ENCODE measurements around the gene KCTD6. TPM values are rescaled to one million over a fixed set of nuclear protein-coding genes. Genes with fewer than 3 reads are reported as not detected.
"Not testable (repeated sequence)": the region's sequence is repeated elsewhere in the genome, so short reads cannot be mapped to it uniquely, and the experiment has no call there.

Gene KCTD6
- total RNA-seq, 2 experiments from 2014 or later, result 8.0 to 8.6 TPM

- no peaks in the 10 kb centered on the region for H3K9me3 Mint-ChIP-seq
- H3K4me1 Mint-ChIP-seq (ENCODE audit: low read depth), result no peaks in the 10 kb centered on the region
- POLR2A ChIA-PET, result no interaction called here
- CTCF ChIA-PET, result no interaction called here
- H3K27me3 Mint-ChIP-seq, result no peaks in the 10 kb centered on the region
- no peaks in the 10 kb centered on the region for H3K36me3 Mint-ChIP-seq
- intact Hi-C loops (cut with micrococcal nuclease), result no loop called here
- DNase-seq, result no peak
- H3K27ac Mint-ChIP-seq, result no peak overlapping the region
- H3K4me3 Mint-ChIP-seq, result no peak overlapping the region
Observed at GRCh38 chr3:58514405-58514804, 22.5 kb downstream of the KCTD6 start.

DNA sequence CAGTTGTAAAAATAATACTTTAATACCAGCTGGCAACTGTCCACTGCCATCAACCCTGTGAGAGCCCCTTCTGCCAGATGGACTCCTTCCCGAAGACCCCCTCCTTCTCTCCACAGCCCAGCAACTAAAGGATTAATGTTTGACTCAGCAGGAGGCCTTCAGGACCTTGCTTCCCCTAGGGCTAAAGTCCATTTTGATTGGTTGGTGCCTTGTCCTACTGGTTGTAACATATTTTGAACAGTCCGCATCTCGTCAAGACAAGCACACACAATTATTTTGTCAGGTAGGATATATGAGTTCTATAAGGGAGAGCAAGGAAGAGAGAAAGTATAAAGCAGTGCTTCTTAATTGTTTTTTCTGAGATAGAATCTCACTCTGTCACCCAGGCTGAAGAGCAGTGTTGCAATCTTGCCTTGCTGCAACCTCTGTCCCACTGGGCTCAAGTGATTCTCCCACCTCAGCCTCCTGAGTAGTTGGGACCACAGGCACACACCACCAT lies 26.4 kb downstream of the KCTD6 start:
- Mint-ChIP-seq H3K27ac (no peak overlapping the region), H3K4me3 (no peak overlapping the region), H3K9me3 (no peaks in the 10 kb centered on the region), H3K36me3 (no peaks in the 10 kb centered on the region), H3K27me3 (no peaks in the 10 kb centered on the region), H3K4me1 (ENCODE audit: low read depth) (no peaks in the 10 kb centered on the region)
- no peak for DNase-seq
- intact Hi-C loops (cut with micrococcal nuclease), result no loop called here
- CTCF ChIA-PET, result interaction anchor here (0.9 kb wide), 1 partner anchor 112 kb away, joined by 3 read pairs; no protein-coding TSS in a partner anchor
- POLR2A ChIA-PET, result no interaction called here

DNA sequence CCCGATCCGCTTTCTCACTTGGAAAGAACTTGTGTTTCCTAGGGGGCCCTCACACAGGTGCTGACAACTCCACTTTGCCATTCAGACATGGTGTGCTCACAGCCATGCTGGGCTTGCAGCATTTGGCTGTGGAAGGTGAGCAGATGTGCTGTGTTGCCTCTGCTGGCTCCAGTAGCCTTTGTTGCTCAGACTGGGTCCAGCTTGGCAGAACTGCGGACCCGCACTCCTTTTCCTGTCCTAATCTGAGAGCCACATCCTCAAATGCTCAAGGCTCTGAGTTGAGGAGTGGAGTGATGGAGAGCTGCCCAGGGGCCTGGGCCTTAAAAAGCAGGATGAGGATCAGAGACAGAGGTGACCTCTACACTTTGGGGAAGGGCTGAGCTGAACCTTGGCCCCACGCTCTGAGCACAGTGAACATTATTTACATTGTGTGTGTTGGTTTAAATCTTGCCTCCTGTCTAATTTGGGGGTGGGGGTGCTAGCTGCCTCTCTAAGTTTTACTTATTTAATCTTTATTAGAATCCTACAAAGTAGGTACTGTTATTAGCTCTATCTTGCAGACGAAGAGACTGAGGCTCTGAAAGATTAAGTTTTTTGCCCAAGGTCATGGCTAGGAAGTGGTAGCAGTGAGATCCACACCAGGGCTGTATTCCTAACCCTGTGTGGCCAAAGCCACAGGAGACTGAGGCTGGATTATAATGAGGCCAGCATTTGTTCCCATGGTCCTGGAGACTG lies 27.9 kb downstream of the KCTD6 start:
- ChIA-PET POLR2A (interaction anchor here (0.8 kb wide), 1 partner anchor 46 kb away, joined by 3 read pairs; no protein-coding TSS in a partner anchor), CTCF (interaction anchor here (0.7 to 1.2 kb wide), 3 partner anchors 90 to 198 kb away, joined by 3 read pairs; no protein-coding TSS in a partner anchor)
- Mint-ChIP-seq H3K27ac (no peak overlapping the region), H3K27me3 (no peaks in the 10 kb centered on the region), H3K9me3 (no peaks in the 10 kb centered on the region), H3K4me1 (ENCODE audit: low read depth) (no peaks in the 10 kb centered on the region), H3K36me3 (no peaks in the 10 kb centered on the region), H3K4me3 (no peak overlapping the region)
- intact Hi-C loops (cut with micrococcal nuclease), result no loop called here
- DNase-seq, result no peak

DNA sequence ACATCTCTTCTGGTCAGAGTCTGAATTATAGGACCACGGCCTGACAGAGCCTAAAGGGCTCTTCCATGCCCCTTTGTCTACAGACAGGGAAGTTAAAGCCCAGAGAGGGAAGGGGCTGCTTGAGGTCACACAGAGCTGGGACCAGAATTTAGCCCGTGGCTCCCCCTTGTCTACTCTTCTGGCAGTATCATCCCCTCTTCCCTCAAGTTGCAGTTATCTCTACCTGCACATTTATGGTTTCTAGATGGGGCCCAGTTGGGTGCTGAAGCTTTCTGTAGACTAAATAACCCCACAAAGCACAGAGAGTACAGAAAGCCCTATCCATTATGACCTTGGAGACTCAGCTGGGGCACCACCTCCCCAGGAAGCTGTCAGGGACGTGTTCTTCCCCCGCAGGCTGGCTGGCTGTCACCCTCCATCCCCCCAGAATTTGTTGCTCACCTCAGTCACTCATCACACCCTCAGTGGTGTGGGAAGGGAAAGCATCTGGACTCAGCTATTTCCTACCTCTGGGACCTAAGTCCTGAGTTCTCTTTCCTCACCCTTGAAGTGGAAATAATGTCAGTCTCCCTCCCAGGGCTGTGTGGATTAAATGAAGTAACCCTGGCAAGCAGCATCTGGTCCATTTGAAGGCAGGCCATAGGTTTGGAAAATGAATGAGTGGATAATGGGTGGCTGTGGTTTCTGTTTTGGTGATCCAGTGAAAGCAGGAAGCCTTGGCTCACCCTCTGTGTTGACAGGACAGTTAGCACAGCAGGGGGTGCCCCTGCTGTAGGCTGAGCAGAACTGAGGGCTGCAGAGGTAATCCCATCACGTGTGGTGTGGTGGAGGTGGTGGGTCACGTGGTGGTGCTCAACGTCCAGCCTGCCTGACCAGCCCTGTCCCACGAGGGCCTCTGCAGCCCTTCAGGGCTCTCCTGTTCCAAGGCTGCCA lies 28.8 kb downstream of the KCTD6 start:
- Mint-ChIP-seq H3K36me3 (no peaks in the 10 kb centered on the region), H3K4me3 (no peak overlapping the region), H3K9me3 (no peaks in the 10 kb centered on the region), H3K27ac (no peak overlapping the region), H3K27me3 (no peaks in the 10 kb centered on the region), H3K4me1 (ENCODE audit: low read depth) (no peaks in the 10 kb centered on the region)
- POLR2A ChIA-PET, result no interaction called here
- CTCF ChIA-PET, result interaction anchor here (1.2 kb wide), 1 partner anchor 91 kb away, joined by 3 read pairs; no protein-coding TSS in a partner anchor
- intact Hi-C loops (cut with micrococcal nuclease), result no loop called here
- DNase-seq, result no peak

DNA sequence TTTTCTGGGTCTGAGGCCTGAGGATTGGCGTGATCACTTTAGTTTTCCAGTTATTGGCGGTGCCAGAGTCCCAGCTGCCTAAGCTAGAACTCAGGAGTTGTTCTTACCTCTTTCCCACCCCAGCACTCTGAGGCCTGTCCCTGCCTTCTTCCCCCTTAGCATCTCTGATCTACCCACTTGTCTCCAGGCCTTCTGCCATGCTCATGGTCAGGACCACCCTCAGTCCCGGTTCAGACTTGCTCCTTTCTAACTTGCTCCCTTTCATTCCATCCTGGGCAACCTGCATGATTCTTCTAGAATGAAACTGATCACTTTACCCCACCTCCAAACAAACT lies 29.4 kb downstream of the KCTD6 start:
- no peaks in the 10 kb centered on the region for H3K36me3 Mint-ChIP-seq
- no peak for DNase-seq
- no peaks in the 10 kb centered on the region for H3K4me1 Mint-ChIP-seq (ENCODE audit: low read depth)
- ChIA-PET POLR2A (no interaction called here), CTCF (no interaction called here)
- no peaks in the 10 kb centered on the region for H3K27me3 Mint-ChIP-seq
- H3K9me3 Mint-ChIP-seq, result no peaks in the 10 kb centered on the region
- intact Hi-C loops (cut with micrococcal nuclease), result no loop called here
- no peak overlapping the region for H3K27ac Mint-ChIP-seq
- H3K4me3 Mint-ChIP-seq, result no peak overlapping the region

GRCh38 chr3:58521917-58522631 lies 30.2 kb downstream of the KCTD6 start:
- Mint-ChIP-seq H3K9me3 (no peaks in the 10 kb centered on the region), H3K27ac (no peak overlapping the region), H3K27me3 (no peaks in the 10 kb centered on the region), H3K4me3 (no peak overlapping the region), H3K4me1 (ENCODE audit: low read depth) (no peaks in the 10 kb centered on the region), H3K36me3 (no peaks in the 10 kb centered on the region)
- ChIA-PET POLR2A (no interaction called here), CTCF (interaction anchor here (0.7 to 1.8 kb wide), 3 partner anchors 10 to 58 kb away, joined by 3 to 4 read pairs (median 4); no protein-coding TSS in a partner anchor)
- no peak for DNase-seq
- intact Hi-C loops (cut with micrococcal nuclease), result no loop called here

DNA sequence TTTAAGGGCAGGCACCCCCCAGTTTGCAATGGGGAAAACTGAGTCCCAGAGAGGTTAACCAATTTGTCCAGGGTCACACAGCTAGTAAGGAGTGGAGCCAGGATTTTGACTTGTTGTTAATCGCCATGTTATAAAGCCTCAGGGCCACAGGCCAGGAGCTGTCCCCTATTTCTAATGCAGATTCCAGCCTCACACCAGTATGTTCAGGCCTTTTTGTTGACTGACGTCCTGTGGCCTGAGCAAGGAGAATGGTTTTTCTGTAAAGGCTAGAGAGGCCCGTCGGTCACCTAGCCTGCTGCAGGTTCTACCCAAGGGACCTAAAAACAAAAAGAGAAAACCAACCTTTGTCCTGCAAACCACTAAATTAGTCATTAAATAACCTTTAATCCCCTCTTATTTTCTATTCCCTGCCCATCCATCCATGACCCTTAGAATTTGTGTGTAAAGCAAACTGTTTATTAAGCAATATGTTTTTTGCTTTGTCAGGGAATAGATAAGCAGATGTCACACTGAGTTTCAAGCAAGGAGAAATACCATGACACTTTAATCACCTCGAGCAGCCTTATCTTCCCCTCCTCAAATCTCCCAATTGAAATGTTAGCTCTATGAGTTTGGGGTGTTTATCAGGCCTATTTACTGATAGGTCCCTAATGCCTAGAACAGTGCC lies 31.0 kb downstream of the KCTD6 start:
- ChIA-PET CTCF (interaction anchor here (0.7 to 1.8 kb wide), 3 partner anchors 9 to 59 kb away, joined by 3 to 4 read pairs (median 4); no protein-coding TSS in a partner anchor), POLR2A (no interaction called here)
- Mint-ChIP-seq H3K4me3 (no peak overlapping the region), H3K36me3 (no peaks in the 10 kb centered on the region), H3K9me3 (no peaks in the 10 kb centered on the region), H3K4me1 (ENCODE audit: low read depth) (no peaks in the 10 kb centered on the region), H3K27me3 (no peaks in the 10 kb centered on the region), H3K27ac (no peak overlapping the region)
- no peak for DNase-seq
- intact Hi-C loops (cut with micrococcal nuclease), result no loop called here

DNA sequence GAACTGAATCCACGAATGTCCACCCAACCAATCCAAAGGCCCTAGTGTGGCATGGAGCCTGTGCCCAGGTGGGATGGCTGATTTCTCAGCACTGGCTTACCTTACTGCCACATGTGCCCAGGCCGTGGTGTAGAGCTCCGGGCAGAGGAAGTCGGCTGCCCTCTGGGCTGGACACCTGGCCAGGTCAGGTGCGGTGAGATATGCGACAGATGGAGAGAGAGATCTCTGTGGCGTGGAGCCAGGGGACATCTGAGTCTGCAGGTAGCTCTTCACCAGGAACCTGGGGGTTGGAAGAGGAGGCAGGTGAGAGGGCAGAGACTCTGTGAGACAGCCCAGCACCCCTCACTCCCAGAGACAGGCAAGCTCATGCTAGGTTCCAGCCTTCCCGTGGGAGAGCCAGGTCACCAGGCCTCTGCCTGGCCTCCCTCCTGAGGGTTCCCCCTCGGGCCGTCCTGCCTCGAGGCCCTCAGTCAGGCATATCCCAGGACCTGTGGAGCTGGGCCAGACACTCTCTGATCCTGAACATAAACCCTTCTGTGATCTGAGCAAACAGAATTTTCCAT lies 32.5 kb downstream of the KCTD6 start:
- Mint-ChIP-seq H3K4me3 (no peak overlapping the region), H3K27ac (no peak overlapping the region), H3K4me1 (ENCODE audit: low read depth) (no peaks in the 10 kb centered on the region), H3K27me3 (no peaks in the 10 kb centered on the region), H3K9me3 (no peaks in the 10 kb centered on the region), H3K36me3 (no peaks in the 10 kb centered on the region)
- intact Hi-C loops (cut with micrococcal nuclease), result no loop called here
- DNase-seq, result no peak
- ChIA-PET POLR2A (no interaction called here), CTCF (interaction anchor here (1.1 to 1.4 kb wide), 2 partner anchors 32 to 61 kb away, joined by 3 to 6 read pairs; partner anchors contain the start of gene KCTD6)

- Mint-ChIP-seq H3K4me1 (ENCODE audit: low read depth) (no peaks in the 10 kb centered on the region), H3K27me3 (no peaks in the 10 kb centered on the region), H3K36me3 (no peaks in the 10 kb centered on the region), H3K9me3 (no peaks in the 10 kb centered on the region), H3K27ac (no peak overlapping the region), H3K4me3 (no peak overlapping the region)
- ChIA-PET POLR2A (no interaction called here), CTCF (interaction anchor here (1.0 to 2.5 kb wide), 4 partner anchors 33 to 220 kb away, joined by 3 to 7 read pairs (median 3); partner anchors contain the start of genes HTD2, KCTD6 and RPP14)
- no peak for DNase-seq
- intact Hi-C loops (cut with micrococcal nuclease), result no loop called here
Observed at GRCh38 chr3:58526515-58526957, 34.6 kb downstream of the KCTD6 start.

DNA sequence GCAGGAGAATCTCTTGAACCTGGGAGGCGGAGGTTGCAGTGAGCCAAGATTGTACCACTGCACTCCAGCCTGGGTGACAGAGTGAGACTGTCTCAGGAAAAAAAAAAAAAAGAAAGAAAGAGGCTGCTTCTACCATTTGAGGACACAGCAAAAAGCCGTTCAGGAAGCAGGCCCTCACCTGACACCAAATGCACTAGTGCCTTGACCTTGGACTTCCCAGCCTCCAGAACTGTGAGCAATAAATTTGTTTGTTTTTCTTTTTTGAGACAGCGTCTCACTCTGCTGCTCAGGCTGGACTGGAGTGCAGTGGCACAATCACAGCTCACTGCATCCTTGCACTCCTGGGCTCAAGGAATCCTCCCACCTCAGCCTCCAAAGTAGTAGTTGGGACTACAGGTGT lies 35.5 kb downstream of the KCTD6 start:
- intact Hi-C loops (cut with micrococcal nuclease); H3K27me3 Mint-ChIP-seq; DNase-seq; H3K27ac Mint-ChIP-seq; H3K36me3 Mint-ChIP-seq; H3K4me3 Mint-ChIP-seq; POLR2A ChIA-PET; H3K4me1 Mint-ChIP-seq (ENCODE audit: low read depth); H3K9me3 Mint-ChIP-seq: not testable (repeated sequence)
- CTCF ChIA-PET, result interaction anchor here (1.0 to 2.5 kb wide), 4 partner anchors 34 to 221 kb away, joined by 3 to 7 read pairs (median 3); partner anchors contain the start of genes HTD2, KCTD6 and RPP14

- intact Hi-C loops (cut with micrococcal nuclease), result no loop called here
- no peaks in the 10 kb centered on the region for H3K27me3 Mint-ChIP-seq
- POLR2A ChIA-PET, result no interaction called here
Observed at GRCh38 chr3:58528629-58529028, 36.7 kb downstream of the KCTD6 start.

More at GRCh38 chr3:58528629-58529028, 36.7 kb downstream of the KCTD6 start:
- Mint-ChIP-seq H3K4me1 (ENCODE audit: low read depth) (peaks cover 12% of the 10 kb centered on the region), H3K27ac (no peak overlapping the region), H3K4me3 (no peak overlapping the region), H3K9me3 (no peaks in the 10 kb centered on the region), H3K36me3 (no peaks in the 10 kb centered on the region)
- DNase-seq, result no peak
- CTCF ChIA-PET, result interaction anchor here (1.3 to 2.5 kb wide), 4 partner anchors 37 to 222 kb away, joined by 3 to 7 read pairs (median 6); partner anchors contain the start of genes HTD2, KCTD6 and RPP14

All from activated CD4-positive, alpha-beta memory T cell treated with anti-CD3 and anti-CD28 coated beads for 36 hours (primary cell).